CD4-positive, alpha-beta T cell treated with Interleukin-4 for 1 hour (primary cell): ENCODE results near the gene PRC1.
A peak's percentile ranks its signal among the peaks of the same experiment; 100 is the strongest.

Experiments used
- DNase-seq, 2 donors: peaks; one replicate each; pipeline ENCODE4 v3.0.0-alpha.2; 2020 to 2022

PRC1 gene

GRCh38 chr15:90954712-90955623 lies 39.4 kb downstream of the PRC1 start, which contains the start of gene RCCD1:
Gene RCCD1, plus strand, starts transcription at chr15:90954884. Its CDS starts 1,851 bp downstream, at chr15:90956735.
- peak; percentile 90 to 92 for DNase-seq

GRCh38 chr15:90953947-90954711 lies 40.2 kb downstream of the PRC1 start:
- DNase-seq: no peak

GRCh38 chr15:90952901-90953677 lies 41.2 kb downstream of the PRC1 start:
- DNase-seq: no peak

- no peak for DNase-seq
Observed at GRCh38 chr15:90950676-90951075, 43.7 kb downstream of the PRC1 start.

- DNase-seq: no peak
Observed at GRCh38 chr15:90949979-90950675, 44.2 kb downstream of the PRC1 start.

- no peak for DNase-seq
Observed at GRCh38 chr15:90948506-90948905, 45.8 kb downstream of the PRC1 start.

- no peak for DNase-seq
Observed at GRCh38 chr15:90947577-90948357, 46.6 kb downstream of the PRC1 start.

- no peak for DNase-seq
Observed at GRCh38 chr15:90946941-90947576, 47.3 kb downstream of the PRC1 start.

- DNase-seq: no peak
Observed at GRCh38 chr15:90946538-90946937, 47.8 kb downstream of the PRC1 start.

- DNase-seq: no peak
Observed at GRCh38 chr15:90945091-90945490, 49.2 kb downstream of the PRC1 start.

- no peak for DNase-seq
Observed at GRCh38 chr15:90942354-90943120, 51.8 kb downstream of the PRC1 start.

- no peak for DNase-seq
Observed at GRCh38 chr15:90941038-90941437, 53.3 kb downstream of the PRC1 start.

GRCh38 chr15:90939756-90940155 lies 54.6 kb downstream of the PRC1 start:
- no peak for DNase-seq

GRCh38 chr15:90938261-90938660 lies 56.1 kb downstream of the PRC1 start:
- no peak for DNase-seq

GRCh38 chr15:90936823-90937222 lies 57.5 kb downstream of the PRC1 start:
- no peak for DNase-seq

- peak; percentile 93 to 95 for DNase-seq
Observed at GRCh38 chr15:90934949-90935751, 59.2 kb downstream of the PRC1 start, which contains the start of gene UNC45A. Gene UNC45A, plus strand, starts transcription at chr15:90935285. Its CDS starts 40 bp downstream, at chr15:90935325.

GRCh38 chr15:90934256-90934948 lies 59.9 kb downstream of the PRC1 start:
- peak; percentile 88 to 89 for DNase-seq

GRCh38 chr15:90933301-90933700 lies 61.0 kb downstream of the PRC1 start:
- no peak for DNase-seq

GRCh38 chr15:90932660-90932991 lies 61.7 kb downstream of the PRC1 start:
- no peak for DNase-seq
